SK-N-SH (cell line): ENCODE results near the gene HDHD5. TPM values are rescaled to one million over a fixed set of nuclear protein-coding genes. Genes with fewer than 3 reads are reported as not detected.

ENCODE experiments used
- CTCF ChIA-PET: fragments of 300-600, 350-600 bp; formaldehyde crosslinking; extraction: SDS; loops from one replicate; lab custom pipeline; 2021; lab: Yijun Ruan, JAX
- POLR2A ChIA-PET: fragments of 350-600 bp; sonication (Branson Sonifier 250); formaldehyde crosslinking; extraction: SDS; loops from one replicate; lab custom pipeline; 2020; ENCODE audit warnings: antibody characterized with exemption, inconsistent platforms; lab: Yijun Ruan, JAX
- DNase-seq: peaks from one replicate; pipeline ENCODE4 v3.0.0; 2012
- H2AFZ ChIP-seq: fragments of 200-600 bp; sonication (generic); 2 replicates; pipeline ENCODE4 v1.8.1; 2016; ENCODE audit warnings: antibody characterized with exemption, mild to moderate bottlenecking, low read depth
- H3F3A ChIP-seq: fragments of 200-600 bp; sonication (generic); replicated peaks from 2 replicates; pipeline ENCODE3; 2016; ENCODE audit warnings: antibody characterized with exemption, mild to moderate bottlenecking; ENCODE audit not compliant: insufficient read depth
- H3K27ac ChIP-seq, 2 experiments: fragments of 200-500 bp in 1 of 2; fragments of 200-600 bp in 1 of 2; sonication (Bioruptor generic) in 1 of 2; sonication (generic), shearing (Covaris generic) in 1 of 2; 2 replicates each; pipeline versions ENCODE4 v1.5.1 to v1.6.1; 2014 to 2016; ENCODE audit warnings: low read depth in 2 of 2, inconsistent platforms in 1 of 2, low read length in 1 of 2, mild to moderate bottlenecking in 1 of 2, mixed read lengths in 1 of 2
- H3K27me3 ChIP-seq: fragments of 200-600 bp; sonication (generic), shearing (Covaris generic); 2 replicates; pipeline ENCODE4 v1.6.1; 2016; ENCODE audit warnings: mixed run types; ENCODE audit not compliant: insufficient read depth
- H3K36me3 ChIP-seq, 2 experiments: fragments of 200-500 bp in 1 of 2; fragments of 200-600 bp in 1 of 2; sonication (Bioruptor generic) in 1 of 2; sonication (generic) in 1 of 2; replicated peaks in 1 of 2; 2 replicates each; pipeline versions ENCODE3 to v1.5.1; 2014 to 2016; ENCODE audit warnings: low read length in 1 of 2, mild to moderate bottlenecking in 1 of 2; ENCODE audit not compliant: insufficient read depth in 2 of 2, control insufficient read depth in 1 of 2
- H3K4me1 ChIP-seq, 2 experiments: fragments of 200-500 bp in 1 of 2; fragments of 200-600 bp in 1 of 2; sonication (Bioruptor generic) in 1 of 2; sonication (generic), shearing (Covaris generic) in 1 of 2; 2 replicates each; pipeline versions ENCODE4 v1.5.1 to v1.6.1; 2014 to 2016; ENCODE audit warnings: low read depth in 1 of 2, low read length in 1 of 2, mixed run types in 1 of 2; ENCODE audit not compliant: insufficient read depth in 2 of 2, control insufficient read depth in 1 of 2
- H3K4me2 ChIP-seq: fragments of 200-600 bp; sonication (generic), shearing (Covaris generic); 2 replicates; pipeline ENCODE4 v1.6.1; 2017; ENCODE audit warnings: mixed run types
- H3K4me3 ChIP-seq, 2 experiments: fragments of 200-500 bp in 1 of 2; fragments of 200-600 bp in 1 of 2; sonication (Bioruptor generic) in 1 of 2; sonication (generic), shearing (Covaris generic) in 1 of 2; 2 replicates each; pipeline versions ENCODE4 v1.5.1 to v1.8.1; 2014 to 2016; ENCODE audit warnings: low read depth in 2 of 2, inconsistent platforms in 1 of 2, low read length in 1 of 2, mild to moderate bottlenecking in 1 of 2, mixed read lengths in 1 of 2, moderate library complexity in 1 of 2
- H3K79me2 ChIP-seq: fragments of 200-600 bp; sonication (generic); 2 replicates; pipeline ENCODE4 v1.8.1; 2017; ENCODE audit warnings: mild to moderate bottlenecking; ENCODE audit not compliant: insufficient read depth
- H3K9ac ChIP-seq: fragments of 200-600 bp; sonication (generic); 2 replicates; pipeline ENCODE4 v1.6.1; 2017; ENCODE audit warnings: mixed run types
- H3K9me2 ChIP-seq: fragments of 200-600 bp; sonication (generic); 2 replicates; pipeline ENCODE4 v1.6.1; 2017; ENCODE audit warnings: mixed run types
- H3K9me3 ChIP-seq: fragments of 200-600 bp; sonication (generic); 2 replicates; pipeline ENCODE4 v1.6.1; 2017; ENCODE audit warnings: mixed run types, mild to moderate bottlenecking, moderate library complexity
- H4K20me1 ChIP-seq: fragments of 200-600 bp; sonication (generic); 2 replicates; pipeline ENCODE4 v1.6.1; 2017; ENCODE audit warnings: mild to moderate bottlenecking, mixed run types; ENCODE audit not compliant: insufficient read depth
- ELF1 ChIP-seq: IDR thresholded peaks from 2 replicates; pipeline ENCODE4 v1.4.0; 2012
- EP300 ChIP-seq, 2 experiments: IDR thresholded peaks; 2 replicates each; pipeline versions ENCODE4 v1.4.0 to v1.6.1; 2012; ENCODE audit warnings: borderline replicate concordance in 1 of 2, low read depth in 1 of 2, low read length in 1 of 2
- MXI1 ChIP-seq: IDR thresholded peaks from 2 replicates; pipeline ENCODE4 v1.6.1; 2012; ENCODE audit warnings: mild to moderate bottlenecking, low read depth, low read length, improper control_type of control experiment
- SIN3A ChIP-seq: IDR thresholded peaks from 2 replicates; pipeline ENCODE4 v1.6.1; 2012; ENCODE audit warnings: low read depth, mild to moderate bottlenecking, low read length, moderate library complexity, borderline replicate concordance
- WGBS: methylation state at CpG from one replicate; pipeline ENCODE4 v1.1.6; 2017; ENCODE audit warnings: low lambda C conversion rate; 5-methylcytosine and 5-hydroxymethylcytosine counted together
- polyA plus RNA-seq, 3 experiments: library from polyadenylated mRNA; depleted of rRNA; stranded (reverse); fragments of >200 nt; gene quantifications; 2 replicates each; pipeline ENCODE4 v1.2.3, GENCODE V29; 2012
- TF ChIP-seq, protein P1 (sequence below): IDR thresholded peaks from 2 replicates; pipeline ENCODE4 v1.4.0; 2012; ENCODE audit warnings: low read depth, borderline replicate concordance
- TF ChIP-seq, protein P2 (sequence below): fragments of 150-350 bp; IDR thresholded peaks from 2 replicates; pipeline ENCODE4 v1.6.1; 2016; ENCODE audit warnings: mild to moderate bottlenecking, low read depth, low read length
- TF ChIP-seq, protein P3 (sequence below): IDR thresholded peaks from 2 replicates; pipeline ENCODE4 v1.6.1; 2012; ENCODE audit warnings: mild to moderate bottlenecking, low read depth, low read length, moderate library complexity
- TF ChIP-seq, protein P4 (sequence below): fragments of 200-600 bp; sonication (generic); IDR thresholded peaks from 2 replicates; pipeline ENCODE4 v1.6.1; 2017; ENCODE audit warnings: antibody characterized with exemption, mild to moderate bottlenecking, moderate library complexity
- TF ChIP-seq, protein P5 (sequence below): fragments of 150-350 bp; IDR thresholded peaks from 2 replicates; pipeline ENCODE4 v1.6.1; 2017; ENCODE audit warnings: antibody characterized with exemption, low read length, low read depth, borderline replicate concordance

Gene HDHD5
- polyA plus RNA-seq, 1 of the 3 experiments (the other 2 are of a cell fraction), result 43.3 TPM

DNA sequence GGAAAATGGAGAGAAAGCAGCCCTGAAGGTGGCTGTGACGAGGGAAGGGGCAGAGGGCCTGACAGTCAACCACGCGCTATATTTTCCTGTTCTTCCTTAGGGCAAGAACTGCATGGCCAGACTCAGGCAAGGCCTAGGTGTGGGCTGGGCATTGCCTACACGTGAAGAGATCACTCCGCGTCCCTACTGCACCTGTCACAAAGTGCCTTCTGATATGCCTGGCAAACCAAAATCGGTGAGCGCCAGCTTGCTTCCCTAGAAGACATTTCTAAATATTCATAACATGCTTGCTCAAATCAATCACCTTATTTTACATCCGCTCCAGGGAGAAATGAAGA lies 44.2 kb downstream of the HDHD5 start:
- Histone ChIP-seq H3K9me2 (no peaks in the 10 kb centered on the region), H3K4me3 (no peak overlapping the region), H3K36me3 (no peaks in the 10 kb centered on the region), H3K27ac (no peak overlapping the region), H3K4me2 (no peak overlapping the region), H3K4me1 (no peaks in the 10 kb centered on the region; a peak in 1 of 4 replicates), H3K79me2 (no peaks in the 10 kb centered on the region), H3K27me3 (no peaks in the 10 kb centered on the region), H2AFZ (no peak overlapping the region)
- DNase-seq, result no peak
- CTCF ChIA-PET, result interaction anchor here (1.2 to 1.5 kb wide), 3 partner anchors 19 to 386 kb away, joined by 3 to 4 read pairs (median 4); no protein-coding TSS in a partner anchor
- WGBS, result 73% methylated on average over 9 of the region's 9 CpGs
- POLR2A ChIA-PET, result no interaction called here
- TF ChIP-seq, protein P1, sequence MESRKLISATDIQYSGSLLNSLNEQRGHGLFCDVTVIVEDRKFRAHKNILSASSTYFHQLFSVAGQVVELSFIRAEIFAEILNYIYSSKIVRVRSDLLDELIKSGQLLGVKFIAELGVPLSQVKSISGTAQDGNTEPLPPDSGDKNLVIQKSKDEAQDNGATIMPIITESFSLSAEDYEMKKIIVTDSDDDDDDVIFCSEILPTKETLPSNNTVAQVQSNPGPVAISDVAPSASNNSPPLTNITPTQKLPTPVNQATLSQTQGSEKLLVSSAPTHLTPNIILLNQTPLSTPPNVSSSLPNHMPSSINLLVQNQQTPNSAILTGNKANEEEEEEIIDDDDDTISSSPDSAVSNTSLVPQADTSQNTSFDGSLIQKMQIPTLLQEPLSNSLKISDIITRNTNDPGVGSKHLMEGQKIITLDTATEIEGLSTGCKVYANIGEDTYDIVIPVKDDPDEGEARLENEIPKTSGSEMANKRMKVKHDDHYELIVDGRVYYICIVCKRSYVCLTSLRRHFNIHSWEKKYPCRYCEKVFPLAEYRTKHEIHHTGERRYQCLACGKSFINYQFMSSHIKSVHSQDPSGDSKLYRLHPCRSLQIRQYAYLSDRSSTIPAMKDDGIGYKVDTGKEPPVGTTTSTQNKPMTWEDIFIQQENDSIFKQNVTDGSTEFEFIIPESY, result no peak
- TF ChIP-seq EP300 (IDR thresholded peaks at IDR 0.05; ENCODE audit: borderline replicate concordance in 1 of 2, low read depth in 1 of 2, low read length in 1 of 2) (no peak), SIN3A (no peak)
- TF ChIP-seq, all 33 proteins: peak for 0
- Histone ChIP-seq H4K20me1 (no peaks in the 10 kb centered on the region), H3K9ac (no peak overlapping the region), H3F3A (no peaks in the 10 kb centered on the region), H3K9me3 (no peaks in the 10 kb centered on the region)

DNA sequence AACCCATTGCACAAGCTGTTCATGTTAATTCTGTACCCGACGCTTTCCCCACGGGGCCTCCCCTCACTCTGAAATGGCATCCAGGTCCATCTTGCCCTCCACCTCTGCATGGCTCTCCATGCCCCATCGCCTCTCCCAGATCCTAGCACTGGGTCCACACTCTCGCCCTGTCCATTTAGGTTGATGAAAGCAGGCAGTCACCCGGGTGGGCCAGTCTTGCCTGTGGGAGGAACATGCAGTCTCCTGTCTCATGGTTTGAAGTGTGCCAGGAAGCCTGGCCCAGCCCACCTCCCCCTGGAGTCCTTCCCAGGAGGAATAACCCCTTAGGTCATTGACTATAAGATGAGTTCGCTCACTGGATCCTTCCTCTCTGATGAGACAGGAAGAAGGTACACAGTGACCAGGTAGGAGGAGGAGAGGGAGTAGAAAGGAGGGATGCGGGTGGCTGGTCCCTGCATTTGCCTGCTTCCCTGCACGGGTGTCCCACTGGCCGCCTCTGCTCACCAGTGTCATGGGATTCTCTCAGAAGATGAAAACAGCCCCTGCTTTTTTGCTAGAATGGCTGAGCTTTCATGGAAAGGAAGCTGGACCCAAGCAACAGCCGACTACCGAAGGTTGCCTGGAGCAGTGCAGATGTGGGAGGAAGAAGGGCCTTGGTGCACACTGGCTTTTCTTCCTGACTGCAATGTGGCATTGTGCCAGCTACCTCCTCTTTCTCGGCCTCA lies 44.7 kb downstream of the HDHD5 start:
- Histone ChIP-seq H3K4me1 (no peaks in the 10 kb centered on the region; a peak in 1 of 4 replicates), H3K4me3 (no peak overlapping the region), H3K27ac (no peak overlapping the region), H3K9ac (no peak overlapping the region), H2AFZ (no peak overlapping the region), H3K9me2 (no peaks in the 10 kb centered on the region), H3K4me2 (no peak overlapping the region), H3K9me3 (no peaks in the 10 kb centered on the region), H3K36me3 (no peaks in the 10 kb centered on the region), H3K79me2 (no peaks in the 10 kb centered on the region), H3F3A (no peaks in the 10 kb centered on the region), H3K27me3 (no peaks in the 10 kb centered on the region), H4K20me1 (no peaks in the 10 kb centered on the region)
- no peak for DNase-seq
- ChIA-PET CTCF (interaction anchor here (1.1 to 1.5 kb wide), 4 partner anchors 18 to 387 kb away, joined by 3 to 4 read pairs (median 4); no protein-coding TSS in a partner anchor), POLR2A (no interaction called here)
- WGBS, result 37% methylated on average over 13 of the region's 13 CpGs
- no peak for TF ChIP-seq SIN3A
- TF ChIP-seq, protein P2, sequence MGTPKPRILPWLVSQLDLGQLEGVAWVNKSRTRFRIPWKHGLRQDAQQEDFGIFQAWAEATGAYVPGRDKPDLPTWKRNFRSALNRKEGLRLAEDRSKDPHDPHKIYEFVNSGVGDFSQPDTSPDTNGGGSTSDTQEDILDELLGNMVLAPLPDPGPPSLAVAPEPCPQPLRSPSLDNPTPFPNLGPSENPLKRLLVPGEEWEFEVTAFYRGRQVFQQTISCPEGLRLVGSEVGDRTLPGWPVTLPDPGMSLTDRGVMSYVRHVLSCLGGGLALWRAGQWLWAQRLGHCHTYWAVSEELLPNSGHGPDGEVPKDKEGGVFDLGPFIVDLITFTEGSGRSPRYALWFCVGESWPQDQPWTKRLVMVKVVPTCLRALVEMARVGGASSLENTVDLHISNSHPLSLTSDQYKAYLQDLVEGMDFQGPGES, result no peak
- TF ChIP-seq, protein P3, sequence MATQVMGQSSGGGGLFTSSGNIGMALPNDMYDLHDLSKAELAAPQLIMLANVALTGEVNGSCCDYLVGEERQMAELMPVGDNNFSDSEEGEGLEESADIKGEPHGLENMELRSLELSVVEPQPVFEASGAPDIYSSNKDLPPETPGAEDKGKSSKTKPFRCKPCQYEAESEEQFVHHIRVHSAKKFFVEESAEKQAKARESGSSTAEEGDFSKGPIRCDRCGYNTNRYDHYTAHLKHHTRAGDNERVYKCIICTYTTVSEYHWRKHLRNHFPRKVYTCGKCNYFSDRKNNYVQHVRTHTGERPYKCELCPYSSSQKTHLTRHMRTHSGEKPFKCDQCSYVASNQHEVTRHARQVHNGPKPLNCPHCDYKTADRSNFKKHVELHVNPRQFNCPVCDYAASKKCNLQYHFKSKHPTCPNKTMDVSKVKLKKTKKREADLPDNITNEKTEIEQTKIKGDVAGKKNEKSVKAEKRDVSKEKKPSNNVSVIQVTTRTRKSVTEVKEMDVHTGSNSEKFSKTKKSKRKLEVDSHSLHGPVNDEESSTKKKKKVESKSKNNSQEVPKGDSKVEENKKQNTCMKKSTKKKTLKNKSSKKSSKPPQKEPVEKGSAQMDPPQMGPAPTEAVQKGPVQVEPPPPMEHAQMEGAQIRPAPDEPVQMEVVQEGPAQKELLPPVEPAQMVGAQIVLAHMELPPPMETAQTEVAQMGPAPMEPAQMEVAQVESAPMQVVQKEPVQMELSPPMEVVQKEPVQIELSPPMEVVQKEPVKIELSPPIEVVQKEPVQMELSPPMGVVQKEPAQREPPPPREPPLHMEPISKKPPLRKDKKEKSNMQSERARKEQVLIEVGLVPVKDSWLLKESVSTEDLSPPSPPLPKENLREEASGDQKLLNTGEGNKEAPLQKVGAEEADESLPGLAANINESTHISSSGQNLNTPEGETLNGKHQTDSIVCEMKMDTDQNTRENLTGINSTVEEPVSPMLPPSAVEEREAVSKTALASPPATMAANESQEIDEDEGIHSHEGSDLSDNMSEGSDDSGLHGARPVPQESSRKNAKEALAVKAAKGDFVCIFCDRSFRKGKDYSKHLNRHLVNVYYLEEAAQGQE, result no peak
- TF ChIP-seq MXI1, result no peak
- TF ChIP-seq ELF1, result no peak
- TF ChIP-seq, protein P4, sequence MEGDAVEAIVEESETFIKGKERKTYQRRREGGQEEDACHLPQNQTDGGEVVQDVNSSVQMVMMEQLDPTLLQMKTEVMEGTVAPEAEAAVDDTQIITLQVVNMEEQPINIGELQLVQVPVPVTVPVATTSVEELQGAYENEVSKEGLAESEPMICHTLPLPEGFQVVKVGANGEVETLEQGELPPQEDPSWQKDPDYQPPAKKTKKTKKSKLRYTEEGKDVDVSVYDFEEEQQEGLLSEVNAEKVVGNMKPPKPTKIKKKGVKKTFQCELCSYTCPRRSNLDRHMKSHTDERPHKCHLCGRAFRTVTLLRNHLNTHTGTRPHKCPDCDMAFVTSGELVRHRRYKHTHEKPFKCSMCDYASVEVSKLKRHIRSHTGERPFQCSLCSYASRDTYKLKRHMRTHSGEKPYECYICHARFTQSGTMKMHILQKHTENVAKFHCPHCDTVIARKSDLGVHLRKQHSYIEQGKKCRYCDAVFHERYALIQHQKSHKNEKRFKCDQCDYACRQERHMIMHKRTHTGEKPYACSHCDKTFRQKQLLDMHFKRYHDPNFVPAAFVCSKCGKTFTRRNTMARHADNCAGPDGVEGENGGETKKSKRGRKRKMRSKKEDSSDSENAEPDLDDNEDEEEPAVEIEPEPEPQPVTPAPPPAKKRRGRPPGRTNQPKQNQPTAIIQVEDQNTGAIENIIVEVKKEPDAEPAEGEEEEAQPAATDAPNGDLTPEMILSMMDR, result no peak
- TF ChIP-seq, protein P5, sequence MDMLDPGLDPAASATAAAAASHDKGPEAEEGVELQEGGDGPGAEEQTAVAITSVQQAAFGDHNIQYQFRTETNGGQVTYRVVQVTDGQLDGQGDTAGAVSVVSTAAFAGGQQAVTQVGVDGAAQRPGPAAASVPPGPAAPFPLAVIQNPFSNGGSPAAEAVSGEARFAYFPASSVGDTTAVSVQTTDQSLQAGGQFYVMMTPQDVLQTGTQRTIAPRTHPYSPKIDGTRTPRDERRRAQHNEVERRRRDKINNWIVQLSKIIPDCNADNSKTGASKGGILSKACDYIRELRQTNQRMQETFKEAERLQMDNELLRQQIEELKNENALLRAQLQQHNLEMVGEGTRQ, result no peak
